ENCODE measurements around the gene PAX3. TPM values are rescaled to one million over a fixed set of nuclear protein-coding genes. Genes with fewer than 3 reads are reported as not detected.

Gene PAX3
- total and polyA plus RNA-seq, 9 of the 15 experiments (the other 6 are each of a cell fraction or from before 2014, with no cell fraction given): not detected

- no TSS peak for BruUV-seq (replicated peaks)
Observed at GRCh38 chr2:222300726-222301052, 1.9 kb upstream of the PAX3 start.

More at GRCh38 chr2:222300726-222301052, 1.9 kb upstream of the PAX3 start:
- no peak overlapping the region for H3K9ac ChIP-seq (ENCODE audit: insufficient read depth in 1 of 2, low read depth in 2 of 2, low read length in 2 of 2)
- no peaks in the 10 kb centered on the region for H3K79me2 ChIP-seq (ENCODE audit: control insufficient read depth, insufficient read depth, low read length)
- H3K36me3 ChIP-seq (ENCODE audit: control insufficient read depth, insufficient read depth, low read length): no peaks in the 10 kb centered on the region
- FAIRE-seq: no peak
- no peak overlapping the region for H3K4me2 ChIP-seq (ENCODE audit: insufficient read depth, low read length)
- ChIA-PET POLR2A (no interaction called here), CTCF (ENCODE audit: low intra/inter-chr PET ratio) (no interaction called here)
- peaks cover 0 to 12% of the 10 kb centered on the region in 2 experiments; a peak in 1 of 5 replicates for H3K4me1 ChIP-seq (replicated peaks in 1 of 2; ENCODE audit: control insufficient read depth in 2 of 2, insufficient read depth in 2 of 2, low read length in 2 of 2)
- DNase-seq (ENCODE audit: extremely low read depth in 1 of 4, low spot score in 3 of 4): no peak
- no peak overlapping the region for H2AFZ ChIP-seq (ENCODE audit: low read depth, low read length)
- TF ChIP-seq FOXK1 (CRISPR knock-in tag; IDR thresholded peaks at IDR 0.05; ENCODE audit: borderline replicate concordance): no peak
- no peak for TF ChIP-seq ZNF699 (CRISPR knock-in tag; IDR thresholded peaks at IDR 0.05; ENCODE audit: insufficient replicate concordance)
- no peak for TF ChIP-seq CBX5 (IDR thresholded peaks at IDR 0.05; ENCODE audit: borderline replicate concordance, low read depth)
- TF ChIP-seq CBFB (CRISPR knock-in tag; IDR thresholded peaks at IDR 0.05): no peak
- no peak for TF ChIP-seq SMAD1 (IDR thresholded peaks at IDR 0.05; ENCODE audit: low read depth, low read length, partially characterized antibody)
- no peak for TF ChIP-seq ZNF274 (IDR thresholded peaks at IDR 0.05; ENCODE audit: borderline replicate concordance, low read depth, low read length)
- TF ChIP-seq IFI16 (CRISPR knock-in tag; IDR thresholded peaks at IDR 0.05): no peak
- TF ChIP-seq PYGO2 (tag; IDR thresholded peaks at IDR 0.05): no peak
- no peak for TF ChIP-seq SMC3 (conservative IDR thresholded peaks at IDR 0.05; ENCODE audit: insufficient read depth, low read depth, low read length)
- TF ChIP-seq ZNF12 (CRISPR knock-in tag; IDR thresholded peaks at IDR 0.05): no peak
- no peak for TF ChIP-seq HES1 (IDR thresholded peaks at IDR 0.05; ENCODE audit: low read depth)
- TF ChIP-seq HMGXB4 (CRISPR knock-in tag; IDR thresholded peaks at IDR 0.05): no peak
- TF ChIP-seq E4F1 (CRISPR knock-in tag; IDR thresholded peaks at IDR 0.05; ENCODE audit: borderline replicate concordance): no peak
- no peak for TF ChIP-seq GABPB2 (CRISPR knock-in tag; conservative IDR thresholded peaks at IDR 0.05)
- no peak for TF ChIP-seq GATA2 (CRISPR knock-in tag; IDR thresholded peaks at IDR 0.05)
- TF ChIP-seq ZNF398 (CRISPR knock-in tag; IDR thresholded peaks at IDR 0.05): no peak
- TF ChIP-seq RFX7 (CRISPR knock-in tag; IDR thresholded peaks at IDR 0.05): no peak
- ATAC-seq: no peak
- peaks cover 0 to 76% of the 10 kb centered on the region in 2 experiments; a peak in 4 of 5 replicates for H3K27me3 ChIP-seq (ENCODE audit: control insufficient read depth in 2 of 2, insufficient read depth in 2 of 2, low read length in 2 of 2)
- H3K27ac ChIP-seq (ENCODE audit: extremely low read depth, low read depth, low read length): no peak overlapping the region
- H3K9me1 ChIP-seq (ENCODE audit: control insufficient read depth, insufficient read depth, low read length): no peaks in the 10 kb centered on the region
- H4K20me1 ChIP-seq (replicated peaks; ENCODE audit: control insufficient read depth, insufficient read depth, low read length): no peaks in the 10 kb centered on the region
- WGBS (ENCODE audit: insufficient coverage, low coverage, missing lambda C conversion rate): 2% methylated on average over 11 of the region's 11 CpGs
- no peaks in the 10 kb centered on the region for H3K9me3 ChIP-seq (replicated peaks; ENCODE audit: control insufficient read depth, insufficient read depth, low read depth, low read length)
- in situ Hi-C loops (cut with MboI) (loop anchor here (25.0 kb wide), 1 partner anchor 262 kb away; no protein-coding TSS in a partner anchor), intact Hi-C loops (cut with micrococcal nuclease) (no loop called here)
- H3K4me3 ChIP-seq: no peak overlapping the region
